ENCODE measurements around the gene PAX7. TPM values are rescaled to one million over a fixed set of nuclear protein-coding genes. Genes with fewer than 3 reads are reported as not detected.

The PAX7 gene
- total and polyA plus RNA-seq, 2 of the 4 experiments (the other 2 are of a cell fraction): not detected

DNA sequence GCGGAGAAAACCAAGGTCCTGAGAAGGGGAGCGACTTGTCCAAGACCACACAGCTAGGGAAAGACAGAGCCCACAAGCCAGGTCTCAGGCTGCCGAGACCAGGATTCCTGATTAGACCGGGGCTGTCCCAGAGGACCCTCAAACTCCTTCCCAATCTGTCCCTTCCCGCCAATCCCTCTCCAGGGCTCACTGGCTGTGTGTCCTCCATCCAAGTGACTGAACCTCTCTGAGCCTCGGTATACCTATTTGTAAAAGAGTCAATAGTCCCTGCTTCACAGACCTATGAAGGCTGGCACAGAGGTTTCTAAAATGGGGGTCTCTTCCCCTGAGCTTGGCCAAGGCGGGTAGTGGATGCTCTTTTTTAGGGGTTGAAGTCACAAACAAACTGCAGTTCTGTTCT is 56.6 kb downstream of the PAX7 start:
- POLR2A ChIA-PET (ENCODE audit: unreplicated experiment): no interaction called here
- no peak overlapping the region for H3K18ac ChIP-seq (ENCODE audit: low read depth, low read length)
- CTCF ChIA-PET: no interaction called here
- no peak overlapping the region for H4K8ac ChIP-seq (ENCODE audit: low read depth in 2 of 2, low read length in 2 of 2)
- H3K4me2 ChIP-seq (ENCODE audit: low read depth, low read length): no peak overlapping the region
- no peak overlapping the region for H2AK5ac ChIP-seq (ENCODE audit: low read depth, low read length)
- H2AFZ ChIP-seq (replicated peaks; ENCODE audit: low read length, poor library complexity): no peak overlapping the region
- TF ChIP-seq RCOR1 (IDR thresholded peaks at IDR 0.05; ENCODE audit: insufficient replicate concordance, low read length): no peak
- no peak for TF ChIP-seq NFE2L2 (IDR thresholded peaks at IDR 0.05; ENCODE audit: low read depth, low read length)
- no peak for TF ChIP-seq MXI1 (IDR thresholded peaks at IDR 0.05; ENCODE audit: borderline replicate concordance, low read depth, low read length)
- TF ChIP-seq MAZ (IDR thresholded peaks at IDR 0.05; ENCODE audit: borderline replicate concordance, low read depth, low read length): no peak
- TF ChIP-seq, protein P1, sequence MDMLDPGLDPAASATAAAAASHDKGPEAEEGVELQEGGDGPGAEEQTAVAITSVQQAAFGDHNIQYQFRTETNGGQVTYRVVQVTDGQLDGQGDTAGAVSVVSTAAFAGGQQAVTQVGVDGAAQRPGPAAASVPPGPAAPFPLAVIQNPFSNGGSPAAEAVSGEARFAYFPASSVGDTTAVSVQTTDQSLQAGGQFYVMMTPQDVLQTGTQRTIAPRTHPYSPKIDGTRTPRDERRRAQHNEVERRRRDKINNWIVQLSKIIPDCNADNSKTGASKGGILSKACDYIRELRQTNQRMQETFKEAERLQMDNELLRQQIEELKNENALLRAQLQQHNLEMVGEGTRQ (IDR thresholded peaks at IDR 0.05; ENCODE audit: low read depth, low read length): no peak
- TF ChIP-seq SMC3 (IDR thresholded peaks at IDR 0.05; ENCODE audit: low read depth, low read length): no peak
- TF ChIP-seq, protein P2, sequence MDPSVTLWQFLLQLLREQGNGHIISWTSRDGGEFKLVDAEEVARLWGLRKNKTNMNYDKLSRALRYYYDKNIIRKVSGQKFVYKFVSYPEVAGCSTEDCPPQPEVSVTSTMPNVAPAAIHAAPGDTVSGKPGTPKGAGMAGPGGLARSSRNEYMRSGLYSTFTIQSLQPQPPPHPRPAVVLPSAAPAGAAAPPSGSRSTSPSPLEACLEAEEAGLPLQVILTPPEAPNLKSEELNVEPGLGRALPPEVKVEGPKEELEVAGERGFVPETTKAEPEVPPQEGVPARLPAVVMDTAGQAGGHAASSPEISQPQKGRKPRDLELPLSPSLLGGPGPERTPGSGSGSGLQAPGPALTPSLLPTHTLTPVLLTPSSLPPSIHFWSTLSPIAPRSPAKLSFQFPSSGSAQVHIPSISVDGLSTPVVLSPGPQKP (IDR thresholded peaks at IDR 0.05; ENCODE audit: borderline replicate concordance, low read depth, low read length): no peak
- no peak for TF ChIP-seq FOS (IDR thresholded peaks at IDR 0.05; ENCODE audit: low read depth, low read length)
- TF ChIP-seq, protein P3, sequence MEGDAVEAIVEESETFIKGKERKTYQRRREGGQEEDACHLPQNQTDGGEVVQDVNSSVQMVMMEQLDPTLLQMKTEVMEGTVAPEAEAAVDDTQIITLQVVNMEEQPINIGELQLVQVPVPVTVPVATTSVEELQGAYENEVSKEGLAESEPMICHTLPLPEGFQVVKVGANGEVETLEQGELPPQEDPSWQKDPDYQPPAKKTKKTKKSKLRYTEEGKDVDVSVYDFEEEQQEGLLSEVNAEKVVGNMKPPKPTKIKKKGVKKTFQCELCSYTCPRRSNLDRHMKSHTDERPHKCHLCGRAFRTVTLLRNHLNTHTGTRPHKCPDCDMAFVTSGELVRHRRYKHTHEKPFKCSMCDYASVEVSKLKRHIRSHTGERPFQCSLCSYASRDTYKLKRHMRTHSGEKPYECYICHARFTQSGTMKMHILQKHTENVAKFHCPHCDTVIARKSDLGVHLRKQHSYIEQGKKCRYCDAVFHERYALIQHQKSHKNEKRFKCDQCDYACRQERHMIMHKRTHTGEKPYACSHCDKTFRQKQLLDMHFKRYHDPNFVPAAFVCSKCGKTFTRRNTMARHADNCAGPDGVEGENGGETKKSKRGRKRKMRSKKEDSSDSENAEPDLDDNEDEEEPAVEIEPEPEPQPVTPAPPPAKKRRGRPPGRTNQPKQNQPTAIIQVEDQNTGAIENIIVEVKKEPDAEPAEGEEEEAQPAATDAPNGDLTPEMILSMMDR (conservative IDR thresholded peaks at IDR 0.05; ENCODE audit: low read depth, low read length): no peak
- H3K9me3 ChIP-seq (ENCODE audit: control insufficient read depth, insufficient read depth, low read length): no peaks in the 10 kb centered on the region
- no CpG with 5 or more reads among the region's 7 CpGs for WGBS, 2 experiments (ENCODE audit: extremely low coverage in 2 of 2, insufficient read length in 1 of 2)
- ATAC-seq (ENCODE audit: low read depth): no peak
- no peaks in the 10 kb centered on the region for H3K36me3 ChIP-seq (ENCODE audit: control insufficient read depth, insufficient read depth, low read length)
- H2AK9ac ChIP-seq (replicated peaks; ENCODE audit: low read depth, low read length, poor library complexity): no peak overlapping the region
- no peaks in the 10 kb centered on the region for H3K9me1 ChIP-seq (ENCODE audit: insufficient read depth, low read length)
- H3K4me3 ChIP-seq (ENCODE audit: insufficient read depth, low read depth, low read length): no peak overlapping the region
- H4K5ac ChIP-seq (ENCODE audit: low read depth, low read length): no peak overlapping the region
- peaks cover 4% of the 10 kb centered on the region for H3K27me3 ChIP-seq (ENCODE audit: control insufficient read depth, insufficient read depth, low read length)
- no peak overlapping the region for H3K56ac ChIP-seq (ENCODE audit: extremely low read depth, insufficient read depth, low read length)
- H3K4me1 ChIP-seq (ENCODE audit: control insufficient read depth, insufficient read depth, low read length): no peaks in the 10 kb centered on the region
- BruUV-seq (replicated peaks): no TSS peak
- dilution Hi-C loops (cut with HindIII; ENCODE audit: low sequenced_read_pairs, unreplicated experiment) (no loop called here), in situ Hi-C loops (cut with MboI; ENCODE audit: low sequenced_read_pairs) (no loop called here), intact Hi-C loops (cut with micrococcal nuclease) (no loop called here)
- no peak overlapping the region for H3K9ac ChIP-seq (ENCODE audit: low read depth, low read length)
- no peak overlapping the region for H3K23ac ChIP-seq (ENCODE audit: low read depth, low read length)
- H2BK5ac ChIP-seq (ENCODE audit: low read depth, low read length, poor library complexity, severe bottlenecking): no peak overlapping the region
- H3K4ac ChIP-seq (ENCODE audit: low read depth, low read length): no peak overlapping the region
- DNase-seq: no peak
- H2BK15ac ChIP-seq (ENCODE audit: low read depth, low read length): no peak overlapping the region
- no peak overlapping the region for H4K91ac ChIP-seq (ENCODE audit: insufficient read depth, low read depth, low read length)
- no peak overlapping the region for H2BK20ac ChIP-seq (ENCODE audit: low read depth, low read length)
- no peak overlapping the region for H3K27ac ChIP-seq (ENCODE audit: insufficient read depth, low read length)
- no peak overlapping the region for H2BK120ac ChIP-seq (ENCODE audit: low read depth, low read length)
- no peaks in the 10 kb centered on the region for H3K79me1 ChIP-seq (ENCODE audit: low read depth in 1 of 2, low read length in 2 of 2)
- no peak overlapping the region for H3K14ac ChIP-seq (replicated peaks; ENCODE audit: low read depth, low read length)
- no peaks in the 10 kb centered on the region for H4K20me1 ChIP-seq (ENCODE audit: insufficient read depth, low read length)

Measured in IMR-90 (cell line).